Measurements from ENCODE around the gene EFHD2.

EFHD2 gene

DNA sequence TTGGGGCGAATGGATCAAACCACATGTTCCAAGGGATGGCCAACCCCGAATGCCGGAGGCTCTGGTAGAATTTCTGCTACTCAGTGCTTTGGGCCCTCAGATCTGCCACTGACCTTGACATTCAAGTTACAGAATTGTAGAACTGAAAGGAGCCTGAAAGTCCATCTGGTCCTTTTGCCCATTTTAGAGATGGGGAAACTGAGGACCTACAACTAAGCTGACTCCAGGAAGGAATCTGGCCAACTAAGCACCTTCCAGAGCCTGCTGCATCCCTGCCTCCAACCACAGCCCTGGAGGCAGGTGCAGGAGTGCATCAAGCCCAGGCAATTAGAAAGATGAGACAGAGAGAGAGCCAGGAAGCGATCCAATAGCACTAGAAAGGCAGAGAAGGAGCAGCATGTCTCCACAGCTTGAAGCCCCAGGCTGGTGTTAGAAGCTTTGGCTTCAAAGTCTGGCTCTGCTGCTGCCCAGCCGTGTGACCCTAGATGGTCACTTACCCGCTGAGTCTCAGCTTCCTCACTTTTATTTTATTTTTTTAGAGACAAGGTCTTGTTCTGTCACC, 27.3 kb downstream of the EFHD2 start:
- no peak overlapping the region for H3K27ac ChIP-seq (ENCODE audit: extremely low read depth, low read depth, low read length)
- no peaks in the 10 kb centered on the region for H3K9me3 ChIP-seq (ENCODE audit: control insufficient read depth, insufficient read depth, low read depth, low read length)
- H3K4me1 ChIP-seq (ENCODE audit: control insufficient read depth, insufficient read depth, low read length): no peaks in the 10 kb centered on the region
- H3K4me3 ChIP-seq (ENCODE audit: low read depth, low read length): no peak overlapping the region
- H3K36me3 ChIP-seq (ENCODE audit: control insufficient read depth in 2 of 2, insufficient read depth in 1 of 2, low read length in 2 of 2): no peaks in the 10 kb centered on the region
- ChIA-PET POLR2A (no interaction called here), CTCF (interaction anchor here (0.6 kb wide), 1 partner anchor 113 kb away, joined by 3 read pairs; no protein-coding TSS in a partner anchor)
- no peak for TF ChIP-seq ZNF544 (tag by site-specific recombination; IDR thresholded peaks at IDR 0.05)
- peak; percentile 41; the same call in 1 of the 2 replicates for TF ChIP-seq ZIC2 (tag by site-specific recombination; IDR thresholded peaks at IDR 0.05)

- Histone ChIP-seq H3K27ac (ENCODE audit: extremely low read depth, low read depth, low read length) (no peak overlapping the region), H3K4me3 (ENCODE audit: low read depth, low read length) (no peak overlapping the region), H3K36me3 (ENCODE audit: control insufficient read depth in 2 of 2, insufficient read depth in 1 of 2, low read length in 2 of 2) (no peaks in the 10 kb centered on the region), H3K9me3 (ENCODE audit: control insufficient read depth, insufficient read depth, low read depth, low read length) (no peaks in the 10 kb centered on the region), H3K4me1 (ENCODE audit: control insufficient read depth, insufficient read depth, low read length) (no peaks in the 10 kb centered on the region)
- no peak for TF ChIP-seq ZNF48 (tag by site-specific recombination; IDR thresholded peaks at IDR 0.05)
- TF ChIP-seq ZNF394 (tag by site-specific recombination; IDR thresholded peaks at IDR 0.05; ENCODE audit: borderline replicate concordance): no peak
- TF ChIP-seq ZNF792 (tag by site-specific recombination; IDR thresholded peaks at IDR 0.05): no peak
- TF ChIP-seq GLIS1 (tag by site-specific recombination; IDR thresholded peaks at IDR 0.05): no peak
- TF ChIP-seq, protein P1, sequence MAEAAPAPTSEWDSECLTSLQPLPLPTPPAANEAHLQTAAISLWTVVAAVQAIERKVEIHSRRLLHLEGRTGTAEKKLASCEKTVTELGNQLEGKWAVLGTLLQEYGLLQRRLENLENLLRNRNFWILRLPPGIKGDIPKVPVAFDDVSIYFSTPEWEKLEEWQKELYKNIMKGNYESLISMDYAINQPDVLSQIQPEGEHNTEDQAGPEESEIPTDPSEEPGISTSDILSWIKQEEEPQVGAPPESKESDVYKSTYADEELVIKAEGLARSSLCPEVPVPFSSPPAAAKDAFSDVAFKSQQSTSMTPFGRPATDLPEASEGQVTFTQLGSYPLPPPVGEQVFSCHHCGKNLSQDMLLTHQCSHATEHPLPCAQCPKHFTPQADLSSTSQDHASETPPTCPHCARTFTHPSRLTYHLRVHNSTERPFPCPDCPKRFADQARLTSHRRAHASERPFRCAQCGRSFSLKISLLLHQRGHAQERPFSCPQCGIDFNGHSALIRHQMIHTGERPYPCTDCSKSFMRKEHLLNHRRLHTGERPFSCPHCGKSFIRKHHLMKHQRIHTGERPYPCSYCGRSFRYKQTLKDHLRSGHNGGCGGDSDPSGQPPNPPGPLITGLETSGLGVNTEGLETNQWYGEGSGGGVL (tag by site-specific recombination; IDR thresholded peaks at IDR 0.05): no peak
- TF ChIP-seq ZNF521 (tag by site-specific recombination; IDR thresholded peaks at IDR 0.05): no peak
- no peak for TF ChIP-seq ZBTB44 (tag by site-specific recombination; IDR thresholded peaks at IDR 0.05)
- no peak for TF ChIP-seq ZNF76 (tag by site-specific recombination; IDR thresholded peaks at IDR 0.05; ENCODE audit: borderline replicate concordance, low read depth)
- no peak for TF ChIP-seq ZNF433 (tag by site-specific recombination; IDR thresholded peaks at IDR 0.05; ENCODE audit: low read depth)
- no peak for TF ChIP-seq SCRT2 (tag by site-specific recombination; IDR thresholded peaks at IDR 0.05)
- no peak for TF ChIP-seq ZNF529 (tag by site-specific recombination; IDR thresholded peaks at IDR 0.05; ENCODE audit: insufficient replicate concordance)
- no peak for TF ChIP-seq SETDB1 (IDR thresholded peaks at IDR 0.05; ENCODE audit: insufficient read length, low read length)
- TF ChIP-seq ZNF19 (tag by site-specific recombination; IDR thresholded peaks at IDR 0.05; ENCODE audit: low read depth): no peak
- TF ChIP-seq KLF1 (tag by site-specific recombination; IDR thresholded peaks at IDR 0.05): no peak
- TF ChIP-seq ZNF558 (tag by site-specific recombination; IDR thresholded peaks at IDR 0.05): no peak
- no peak for TF ChIP-seq BCL11A (tag by site-specific recombination; IDR thresholded peaks at IDR 0.05; ENCODE audit: low read depth)
- TF ChIP-seq ZNF157 (tag by site-specific recombination; IDR thresholded peaks at IDR 0.05): no peak
- TF ChIP-seq ZNF248 (tag by site-specific recombination; IDR thresholded peaks at IDR 0.05): no peak
- no peak for TF ChIP-seq ZNF596 (tag by site-specific recombination; IDR thresholded peaks at IDR 0.05)
- ChIA-PET POLR2A (no interaction called here), CTCF (no interaction called here)
Measured at GRCh38 chr1:15439325-15439724, 29.6 kb downstream of the EFHD2 start.

Data from HEK293 (cell line).